MM.1S (cell line): ENCODE results near the gene GNPTAB.

Experiments
- DNase-seq: peaks from one replicate; pipeline ENCODE4 v3.0.0-alpha.2; 2015
- H2AFZ ChIP-seq: fragments of 300-600 bp; sonication (generic); 2 replicates; pipeline ENCODE4 v1.6.0; 2016; ENCODE audit warnings: antibody characterized with exemption, low read length
- H3F3A ChIP-seq: fragments of 300-600 bp; sonication (generic); 2 replicates; pipeline ENCODE4 v1.6.1; 2016; ENCODE audit warnings: mild to moderate bottlenecking, antibody characterized with exemption, low read length, moderate library complexity, mixed read lengths; ENCODE audit not compliant: insufficient read depth
- H3K27ac ChIP-seq: fragments of 300-600 bp; sonication (generic); 2 replicates; pipeline ENCODE4 v1.5.1; 2016; ENCODE audit warnings: mild to moderate bottlenecking, low read length
- H3K27me3 ChIP-seq: fragments of 300-600 bp; sonication (generic); replicated peaks from 2 replicates; pipeline ENCODE4 v1.6.0; 2016; ENCODE audit warnings: low read length; ENCODE audit not compliant: insufficient read depth
- H3K36me3 ChIP-seq: fragments of 300-600 bp; sonication (generic); replicated peaks from 2 replicates; pipeline ENCODE4 v1.6.1; 2016; ENCODE audit warnings: mild to moderate bottlenecking, low read length, mixed read lengths; ENCODE audit not compliant: insufficient read depth
- H3K4me1 ChIP-seq: fragments of 300-600 bp; sonication (generic); 2 replicates; pipeline ENCODE4 v1.6.1; 2016; ENCODE audit warnings: low read length, mixed read lengths
- H3K4me2 ChIP-seq: fragments of 300-600 bp; sonication (generic); 2 replicates; pipeline ENCODE4 v1.6.0; 2016; ENCODE audit warnings: low read depth, low read length
- H3K4me3 ChIP-seq: fragments of 300-600 bp; sonication (generic); 2 replicates; pipeline ENCODE4 v1.5.1; 2016; ENCODE audit warnings: low read length, mixed read lengths
- H3K79me2 ChIP-seq: fragments of 300-600 bp; sonication (generic); 2 replicates; pipeline ENCODE4 v1.6.1; 2016; ENCODE audit warnings: mixed run types, low read length, mixed read lengths
- H3K9ac ChIP-seq: fragments of 300-600 bp; sonication (generic); 2 replicates; pipeline ENCODE4 v1.6.1; 2016; ENCODE audit warnings: low read length, mixed read lengths
- H3K9me2 ChIP-seq: fragments of 300-600 bp; sonication (generic); replicated peaks from 2 replicates; pipeline ENCODE4 v1.6.1; 2016; ENCODE audit warnings: mild to moderate bottlenecking, low read length, mixed read lengths; ENCODE audit not compliant: insufficient read depth
- H3K9me3 ChIP-seq: fragments of 300-600 bp; sonication (generic); replicated peaks from 2 replicates; pipeline ENCODE4 v1.6.1; 2016; ENCODE audit warnings: mild to moderate bottlenecking, low read length, mixed read lengths; ENCODE audit not compliant: insufficient read depth
- H4K20me1 ChIP-seq: fragments of 300-600 bp; sonication (generic); 2 replicates; pipeline ENCODE4 v1.6.1; 2016; ENCODE audit warnings: mild to moderate bottlenecking, low read length, moderate library complexity, mixed read lengths; ENCODE audit not compliant: insufficient read depth
- CTCF ChIP-seq: fragments of 300-600 bp; sonication (generic); IDR thresholded peaks from 2 replicates; pipeline ENCODE4 v1.5.1; 2016; ENCODE audit warnings: antibody characterized with exemption, low read length, mixed read lengths
- EZH2 ChIP-seq: fragments of 300-600 bp; sonication (generic); optimal IDR thresholded peaks from 2 replicates; pipeline ENCODE3; 2017; ENCODE audit warnings: low read depth, mild to moderate bottlenecking, antibody characterized with exemption, low read length, mixed read lengths
- EZH2phosphoT487 ChIP-seq: fragments of 300-600 bp; sonication (generic); IDR thresholded peaks from 2 replicates; pipeline ENCODE4 v1.6.1; 2018; ENCODE audit warnings: antibody characterized with exemption, low read length

The GNPTAB gene

GRCh38 chr12:101803978-101804377 lies 26.8 kb downstream of the GNPTAB start:
- peaks cover 98% of the 10 kb centered on the region for H3K79me2 ChIP-seq

GRCh38 chr12:101802486-101802885 lies 28.3 kb downstream of the GNPTAB start:
- peaks cover 98% of the 10 kb centered on the region for H3K79me2 ChIP-seq

More at GRCh38 chr12:101803978-101804377, 26.8 kb downstream of the GNPTAB start:
- H3K27me3 ChIP-seq, result no peaks in the 10 kb centered on the region
- H3K4me2 ChIP-seq, result no peak overlapping the region
- TF ChIP-seq EZH2phosphoT487, result no peak
- TF ChIP-seq EZH2, result no peak
- no peak for TF ChIP-seq CTCF
- H3K9me3 ChIP-seq, result no peaks in the 10 kb centered on the region
- H3K4me3 ChIP-seq, result no peak overlapping the region
- no peak overlapping the region for H3K27ac ChIP-seq
- H3K9ac ChIP-seq, result no peak overlapping the region
- H4K20me1 ChIP-seq, result peaks cover 29% of the 10 kb centered on the region; the same call in 1 of the 2 replicates
- no peak overlapping the region for H2AFZ ChIP-seq
- no peak for DNase-seq
- no peaks in the 10 kb centered on the region for H3K36me3 ChIP-seq
- no peaks in the 10 kb centered on the region for H3F3A ChIP-seq
- no peaks in the 10 kb centered on the region for H3K4me1 ChIP-seq
- no peaks in the 10 kb centered on the region for H3K9me2 ChIP-seq

GRCh38 chr12:101799774-101800173 lies 31.0 kb downstream of the GNPTAB start:
- DNase-seq, result no peak
- no peak overlapping the region for H3K4me2 ChIP-seq
- H3K79me2 ChIP-seq, result peaks cover 87% of the 10 kb centered on the region
- TF ChIP-seq EZH2phosphoT487 (no peak), EZH2 (no peak), CTCF (no peak)
- no peak overlapping the region for H3K9ac ChIP-seq
- H3K27ac ChIP-seq, result no peak overlapping the region
- H3K36me3 ChIP-seq, result no peaks in the 10 kb centered on the region
- H3F3A ChIP-seq, result no peaks in the 10 kb centered on the region
- H4K20me1 ChIP-seq, result peaks cover 22% of the 10 kb centered on the region; the same call in 1 of the 2 replicates
- H3K27me3 ChIP-seq, result no peaks in the 10 kb centered on the region
- no peak overlapping the region for H3K4me3 ChIP-seq
- H3K4me1 ChIP-seq, result no peaks in the 10 kb centered on the region
- no peaks in the 10 kb centered on the region for H3K9me2 ChIP-seq
- H2AFZ ChIP-seq, result no peak overlapping the region
- H3K9me3 ChIP-seq, result no peaks in the 10 kb centered on the region

More at GRCh38 chr12:101802486-101802885, 28.3 kb downstream of the GNPTAB start:
- Histone ChIP-seq H2AFZ (no peak overlapping the region), H3K4me3 (no peak overlapping the region), H3K27ac (no peak overlapping the region), H3K4me2 (no peak overlapping the region), H3K9ac (no peak overlapping the region), H4K20me1 (peaks cover 37% of the 10 kb centered on the region; the same call in 1 of the 2 replicates), H3K4me1 (no peaks in the 10 kb centered on the region), H3K36me3 (no peaks in the 10 kb centered on the region), H3F3A (no peaks in the 10 kb centered on the region), H3K9me3 (no peaks in the 10 kb centered on the region), H3K9me2 (no peaks in the 10 kb centered on the region), H3K27me3 (no peaks in the 10 kb centered on the region)
- no peak for DNase-seq
- TF ChIP-seq EZH2 (no peak), CTCF (no peak), EZH2phosphoT487 (no peak)
